ENCODE data around the gene GNG4.

The GNG4 gene

DNA sequence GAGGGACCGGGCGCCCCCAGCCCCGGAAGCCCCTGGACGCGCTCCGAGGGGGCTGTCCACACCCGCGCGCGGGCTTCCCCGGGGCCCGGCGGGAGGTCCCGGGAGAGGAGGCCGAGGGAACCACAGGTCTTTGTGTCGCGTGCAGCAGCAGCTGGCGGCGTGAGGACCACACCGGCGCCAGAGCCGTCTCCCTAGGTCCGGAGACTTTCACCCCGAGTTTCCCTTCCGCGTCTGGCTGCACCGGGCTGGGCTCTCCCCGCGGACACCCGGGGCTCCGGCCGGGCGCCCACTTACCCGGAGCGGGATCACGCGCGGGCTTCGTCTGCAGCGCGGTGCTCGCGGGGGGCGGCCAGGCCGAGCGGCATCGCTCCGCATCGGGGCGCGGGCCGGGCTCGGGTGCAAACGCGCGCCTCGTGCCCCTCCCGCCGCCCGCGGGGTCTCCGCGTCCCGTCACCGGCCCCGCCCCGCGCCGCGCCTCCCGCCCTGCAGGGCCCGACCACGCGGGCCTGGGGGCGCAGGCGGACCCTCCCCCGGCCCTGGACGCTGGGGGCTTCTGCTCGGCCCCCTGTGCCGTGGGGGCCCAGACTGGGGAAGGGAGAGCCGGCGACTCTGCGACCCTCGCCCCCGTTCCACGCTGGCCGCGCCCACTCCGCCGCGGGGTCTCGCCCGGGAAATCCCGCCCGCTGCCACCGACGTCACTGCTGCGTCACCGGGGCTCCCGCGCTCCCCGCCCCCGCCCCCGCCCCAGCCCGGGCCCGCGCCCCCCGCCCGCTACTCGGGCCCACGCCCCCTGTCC is at the start of gene GNG4:
GNG4 (minus strand) TSS at position 417 of the 796 bp plus-strand sequence. CDS start 65,946 bp downstream, outside the sequence.
- no peak for DNase-seq

GRCh38 chr1:235697508-235697907 is 47.9 kb upstream of the GNG4 start:
- no peak for DNase-seq

GRCh38 chr1:235689356-235689755 is 39.8 kb upstream of the GNG4 start:
- no peak for DNase-seq

DNA sequence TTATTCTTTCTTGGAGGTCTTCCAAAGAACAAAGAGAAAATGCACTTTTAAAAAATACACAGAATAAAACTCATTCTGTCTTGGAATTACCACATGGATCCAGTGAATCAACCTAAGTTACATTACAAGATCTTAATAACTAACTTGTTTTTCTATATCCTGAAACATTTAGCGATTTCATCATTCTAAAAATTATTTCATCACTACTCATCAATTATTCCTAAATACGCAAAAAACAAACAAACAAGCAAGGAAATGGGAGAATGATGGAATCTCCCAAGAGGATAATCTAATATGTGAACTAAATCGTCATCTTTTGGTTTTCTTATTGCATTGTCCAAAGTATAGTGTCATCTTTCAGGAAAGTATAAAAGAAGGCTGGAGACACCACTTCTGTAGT is 38.5 kb upstream of the GNG4 start:
- DNase-seq: no peak

GRCh38 chr1:235683653-235684052 is 34.1 kb upstream of the GNG4 start:
- no peak for DNase-seq

DNA sequence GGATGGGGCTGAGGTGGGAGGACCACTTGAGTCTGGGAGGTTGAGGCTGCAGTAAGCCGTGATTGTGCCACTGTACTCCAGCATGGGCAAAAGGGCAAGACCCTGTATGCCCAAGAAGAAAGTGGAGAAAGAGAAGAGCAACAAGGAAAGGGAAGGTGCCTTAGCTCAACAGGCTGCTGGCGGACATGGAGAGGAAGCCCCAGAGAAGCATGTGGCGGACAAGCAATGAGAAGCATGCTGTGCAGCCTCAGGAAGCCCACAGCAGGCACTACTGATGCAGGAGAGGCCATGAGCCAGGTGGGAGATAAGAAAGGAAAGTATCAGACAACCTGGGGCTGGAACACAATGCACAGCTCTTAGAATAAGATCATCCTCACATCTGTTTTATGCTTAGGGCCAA is 32.6 kb upstream of the GNG4 start:
- no peak for DNase-seq

GRCh38 chr1:235679644-235680043 is 30.1 kb upstream of the GNG4 start:
- DNase-seq: no peak

- DNase-seq: no peak
Measured at GRCh38 chr1:235679005-235679404, 29.4 kb upstream of the GNG4 start.

GRCh38 chr1:235675152-235675890 is 25.7 kb upstream of the GNG4 start:
- no peak for DNase-seq

GRCh38 chr1:235673981-235674380 is 24.4 kb upstream of the GNG4 start:
- no peak for DNase-seq

DNA sequence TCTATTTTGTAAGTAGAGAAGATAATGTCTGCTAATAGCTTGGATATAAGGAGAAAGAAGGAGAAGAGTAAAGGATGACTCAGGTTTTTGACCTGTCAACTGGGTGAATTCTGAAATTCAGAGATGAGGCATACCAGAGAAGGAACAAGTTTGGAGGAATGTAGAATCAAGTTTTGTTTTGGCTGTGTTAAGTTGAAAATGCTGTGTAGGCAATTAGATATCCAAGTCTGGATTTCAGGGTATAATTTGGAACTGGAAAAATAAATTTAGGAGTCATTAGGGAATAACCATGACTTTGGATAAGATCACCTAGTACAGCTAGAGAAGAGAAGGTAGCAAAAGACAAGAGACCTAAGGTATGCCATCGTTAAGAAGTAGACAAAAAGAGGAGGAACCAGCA is 22.4 kb upstream of the GNG4 start:
- DNase-seq: no peak

GRCh38 chr1:235670157-235670776 is 20.7 kb upstream of the GNG4 start:
- DNase-seq: no peak

- no peak for DNase-seq
Measured at GRCh38 chr1:235669277-235669676, 19.7 kb upstream of the GNG4 start.

GRCh38 chr1:235663628-235664027 is 14.0 kb upstream of the GNG4 start:
- no peak for DNase-seq

- DNase-seq: no peak
Measured at GRCh38 chr1:235661568-235661967, 12.0 kb upstream of the GNG4 start.

- no peak for DNase-seq
Measured at GRCh38 chr1:235659186-235659771, 9.7 kb upstream of the GNG4 start.

GRCh38 chr1:235657747-235658526 is 8.4 kb upstream of the GNG4 start:
- DNase-seq: no peak

DNA sequence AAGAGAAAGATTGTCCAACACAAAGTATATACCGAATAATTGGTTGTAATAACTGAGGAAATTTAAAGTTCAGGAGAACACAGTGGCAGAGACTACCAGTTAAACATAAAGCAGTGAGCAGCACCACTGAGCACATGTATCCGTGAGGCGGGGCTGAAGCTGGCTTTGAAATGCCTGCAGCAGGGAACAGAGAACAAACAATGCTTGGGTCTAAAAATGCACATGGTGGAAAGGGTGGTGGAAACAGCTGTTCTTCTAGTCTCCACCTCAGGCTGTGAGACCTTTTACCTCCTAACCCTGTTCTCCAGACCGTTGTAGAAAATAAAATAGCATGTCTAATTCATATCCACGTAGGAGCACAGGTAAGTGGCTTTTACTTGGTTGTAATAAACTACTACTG is 7.7 kb upstream of the GNG4 start:
- DNase-seq: no peak

GRCh38 chr1:235652364-235652763 is 2.8 kb upstream of the GNG4 start:
- DNase-seq: no peak

DNA sequence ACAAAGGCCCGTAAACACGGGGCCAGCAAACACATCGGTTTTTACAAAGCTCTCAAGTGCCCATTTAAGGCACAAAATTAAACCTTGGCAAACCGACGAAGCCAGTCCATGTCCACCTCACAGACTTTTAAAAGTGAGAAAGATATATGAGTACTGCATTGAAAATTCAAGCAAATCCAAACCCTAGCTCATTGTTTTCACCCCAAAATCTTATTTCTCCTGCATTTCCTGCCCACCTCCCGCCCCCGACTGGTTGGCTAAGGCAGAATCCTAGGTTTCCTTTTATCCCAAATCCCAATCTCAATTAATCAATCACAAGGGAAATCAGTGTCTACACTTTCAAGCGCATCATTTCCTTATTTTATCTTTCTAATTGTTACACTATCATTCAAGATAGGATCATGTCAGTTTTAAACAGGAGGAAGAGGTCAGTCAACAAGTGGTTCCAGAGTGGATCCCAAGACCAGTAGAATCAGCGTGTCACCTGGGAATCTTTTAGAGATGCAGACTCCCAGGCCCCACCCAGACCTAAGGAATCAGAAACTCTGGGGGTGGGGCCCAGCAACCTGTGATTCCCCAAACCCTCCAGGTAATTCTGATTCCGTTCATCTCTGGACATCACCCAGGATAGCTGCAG is 1.7 kb upstream of the GNG4 start:
- DNase-seq: no peak

GRCh38 chr1:235650341-235651169 is 971 bp upstream of the GNG4 start:
- DNase-seq: no peak

Data from DMS 273 treated with DMSO at 0.1 percent for 48 hours (cell line).